Neural cell (in vitro differentiated cells): Measurements from ENCODE around the gene PAX1.

Experiments
- EZH2 ChIP-seq: fragments of 200-600, 300-800 bp; shearing (Covaris generic), sonication (generic); IDR thresholded peaks from 2 replicates; pipeline ENCODE4 v1.6.1; 2014; ENCODE audit warnings: antibody characterized with exemption, low read length, borderline replicate concordance, mild to moderate bottlenecking; ENCODE audit not compliant: insufficient read depth, poor library complexity, severe bottlenecking
- RAD21 ChIP-seq: fragments of 450-650 bp; conservative IDR thresholded peaks from 2 replicates; pipeline ENCODE4 v1.6.1; 2014; ENCODE audit warnings: antibody characterized with exemption, mild to moderate bottlenecking, moderate library complexity
- TF ChIP-seq, protein P1 (sequence below): fragments of 450-650 bp; IDR thresholded peaks from 2 replicates; pipeline ENCODE4 v1.5.1; 2014; ENCODE audit warnings: antibody characterized with exemption, mild to moderate bottlenecking, moderate library complexity; ENCODE audit not compliant: poor library complexity, severe bottlenecking

DNA sequence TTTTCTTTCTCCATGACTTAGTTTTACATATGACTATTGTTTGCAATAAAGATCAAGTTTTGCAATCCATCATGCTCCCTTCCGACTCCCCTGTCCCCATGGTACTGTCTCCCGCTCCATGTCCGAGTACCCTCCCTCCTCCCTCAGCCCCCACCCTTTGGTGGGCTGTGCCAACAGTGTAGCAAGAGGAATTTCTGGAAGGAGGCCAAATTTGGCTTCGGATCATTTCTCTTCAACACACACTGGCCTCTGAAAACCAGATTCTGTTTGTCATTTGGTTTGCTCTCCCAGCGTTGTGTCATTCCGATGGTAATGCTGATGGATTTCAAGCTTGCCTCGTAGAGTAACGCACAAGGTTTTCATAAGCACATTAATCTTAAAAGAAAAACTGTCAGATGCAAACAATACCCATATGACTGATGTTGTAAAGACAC, 22.9 kb upstream of the PAX1 start:
- TF ChIP-seq, protein P1, sequence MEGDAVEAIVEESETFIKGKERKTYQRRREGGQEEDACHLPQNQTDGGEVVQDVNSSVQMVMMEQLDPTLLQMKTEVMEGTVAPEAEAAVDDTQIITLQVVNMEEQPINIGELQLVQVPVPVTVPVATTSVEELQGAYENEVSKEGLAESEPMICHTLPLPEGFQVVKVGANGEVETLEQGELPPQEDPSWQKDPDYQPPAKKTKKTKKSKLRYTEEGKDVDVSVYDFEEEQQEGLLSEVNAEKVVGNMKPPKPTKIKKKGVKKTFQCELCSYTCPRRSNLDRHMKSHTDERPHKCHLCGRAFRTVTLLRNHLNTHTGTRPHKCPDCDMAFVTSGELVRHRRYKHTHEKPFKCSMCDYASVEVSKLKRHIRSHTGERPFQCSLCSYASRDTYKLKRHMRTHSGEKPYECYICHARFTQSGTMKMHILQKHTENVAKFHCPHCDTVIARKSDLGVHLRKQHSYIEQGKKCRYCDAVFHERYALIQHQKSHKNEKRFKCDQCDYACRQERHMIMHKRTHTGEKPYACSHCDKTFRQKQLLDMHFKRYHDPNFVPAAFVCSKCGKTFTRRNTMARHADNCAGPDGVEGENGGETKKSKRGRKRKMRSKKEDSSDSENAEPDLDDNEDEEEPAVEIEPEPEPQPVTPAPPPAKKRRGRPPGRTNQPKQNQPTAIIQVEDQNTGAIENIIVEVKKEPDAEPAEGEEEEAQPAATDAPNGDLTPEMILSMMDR, result no peak
- TF ChIP-seq EZH2, result no peak
- TF ChIP-seq RAD21, result no peak
